ENCODE data around the gene APCDD1.
"Not testable (repeated sequence)": the region's sequence is repeated elsewhere in the genome, so short reads cannot be mapped to it uniquely, and the experiment has no call there.

The APCDD1 gene

DNA sequence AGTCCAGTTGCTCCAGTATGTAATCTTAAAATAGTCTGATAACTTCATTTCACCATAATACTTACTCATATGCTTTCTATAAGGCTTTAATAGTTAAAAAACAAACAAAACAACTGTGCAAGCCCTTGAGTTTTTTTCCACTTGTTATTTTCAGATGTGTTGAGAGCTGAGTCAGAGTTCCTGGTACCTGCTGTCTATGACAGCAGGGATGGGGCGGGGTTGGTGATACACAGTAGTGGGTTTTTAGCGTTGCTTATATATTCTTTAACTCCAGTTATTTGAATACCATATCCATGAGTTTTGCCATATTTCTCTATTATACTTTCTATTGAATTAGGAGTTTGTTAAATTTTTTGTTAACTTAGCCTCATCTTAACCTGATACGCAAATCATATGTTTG is 76.4 kb downstream of the APCDD1 start:
- peak; percentile 30 to 32 for DNase-seq

DNA sequence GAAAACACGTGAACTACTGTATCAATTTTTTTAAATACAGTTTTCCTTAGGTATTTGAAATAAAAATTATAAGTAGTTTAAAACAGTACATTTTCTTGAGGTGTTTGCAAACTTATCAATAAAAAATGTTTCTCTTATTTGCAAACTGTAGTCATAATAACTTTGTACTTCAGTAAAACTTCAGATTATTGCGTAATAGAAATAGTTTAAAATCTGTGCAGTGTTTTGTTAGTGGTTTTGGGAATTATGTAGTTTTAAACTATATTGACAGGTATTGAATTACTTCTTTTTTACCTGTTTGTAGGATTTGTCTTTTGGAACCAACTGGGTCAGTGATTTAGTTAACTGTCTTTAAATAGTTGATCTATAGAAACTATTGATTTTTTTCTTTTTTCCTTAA is 78.7 kb downstream of the APCDD1 start:
- DNase-seq: no peak

DNA sequence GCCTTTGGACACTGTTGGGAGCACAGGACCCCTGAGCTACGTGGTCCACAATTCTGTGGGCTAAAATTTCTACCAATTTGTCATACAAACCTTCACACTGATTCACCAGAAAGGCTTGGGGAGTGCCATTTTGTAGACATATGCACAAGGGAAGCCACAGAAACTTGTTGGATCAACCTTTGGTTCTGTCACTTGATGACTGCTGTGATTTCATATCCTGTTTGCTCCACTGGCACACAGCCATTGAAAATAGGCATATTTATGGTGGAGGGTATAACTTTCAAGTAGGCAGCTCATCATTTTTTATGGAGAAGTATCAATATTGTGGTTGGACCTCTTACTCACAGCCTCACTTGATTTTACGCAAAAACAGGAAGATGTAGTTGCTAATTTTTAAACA is 81.8 kb downstream of the APCDD1 start:
- no peak for DNase-seq

DNA sequence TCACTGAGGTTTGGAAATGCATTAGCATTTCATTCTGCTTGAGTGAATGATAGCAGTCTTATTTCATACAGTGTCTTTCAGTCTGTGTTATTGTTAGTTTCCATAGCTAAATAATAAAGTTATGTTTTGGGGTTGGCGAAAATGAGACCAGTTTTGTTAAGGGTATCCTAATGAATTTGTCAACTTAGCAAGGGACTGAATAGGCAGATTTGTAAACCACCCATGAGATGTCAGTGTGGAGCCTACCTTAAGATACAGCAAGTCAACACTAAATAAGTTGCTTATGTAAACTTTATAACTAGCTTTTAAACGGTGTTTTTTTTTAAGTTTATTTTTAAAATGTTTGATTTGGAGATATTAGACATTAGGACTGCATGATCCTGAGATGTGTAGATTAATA is 83.3 kb downstream of the APCDD1 start:
- DNase-seq: no peak

DNA sequence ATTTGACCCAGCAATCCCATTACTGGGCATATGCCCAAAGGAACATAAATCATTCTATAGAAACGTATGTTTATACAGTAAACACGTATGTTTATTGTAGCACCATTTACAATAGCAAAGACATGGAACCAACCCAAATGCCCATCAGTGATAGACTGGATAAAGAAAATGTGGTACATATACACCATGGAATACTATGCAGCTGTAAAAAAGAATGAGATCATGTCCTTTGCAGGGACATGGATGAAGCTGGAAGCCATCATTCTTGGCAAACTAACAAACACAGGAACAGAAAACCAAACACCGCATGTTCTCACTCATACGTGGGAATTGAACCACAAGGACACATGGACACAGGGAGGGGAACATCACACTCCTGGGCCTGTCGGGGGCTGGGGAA is 84.7 kb downstream of the APCDD1 start:
- DNase-seq: not testable (repeated sequence)

Data from activated CD4-positive, alpha-beta T cell treated with anti-CD3 and anti-CD28 coated beads, Interleukin-2, amount 50 U/mL, for 4 hours (primary cell).